Activated T-cell treated with anti-CD3 and anti-CD28 coated beads, Interleukin-2, amount 50 U/mL, for 1 hour (primary cell): Measurements from ENCODE around the gene SYP.
A peak's percentile ranks its signal among the peaks of the same experiment; 100 is the strongest.
"Not testable (repeated sequence)": the region's sequence is repeated elsewhere in the genome, so short reads cannot be mapped to it uniquely, and the experiment has no call there.

Source experiments
- DNase-seq: peaks from one replicate; pipeline ENCODE4 v3.0.0-alpha.2; 2020

Gene SYP

DNA sequence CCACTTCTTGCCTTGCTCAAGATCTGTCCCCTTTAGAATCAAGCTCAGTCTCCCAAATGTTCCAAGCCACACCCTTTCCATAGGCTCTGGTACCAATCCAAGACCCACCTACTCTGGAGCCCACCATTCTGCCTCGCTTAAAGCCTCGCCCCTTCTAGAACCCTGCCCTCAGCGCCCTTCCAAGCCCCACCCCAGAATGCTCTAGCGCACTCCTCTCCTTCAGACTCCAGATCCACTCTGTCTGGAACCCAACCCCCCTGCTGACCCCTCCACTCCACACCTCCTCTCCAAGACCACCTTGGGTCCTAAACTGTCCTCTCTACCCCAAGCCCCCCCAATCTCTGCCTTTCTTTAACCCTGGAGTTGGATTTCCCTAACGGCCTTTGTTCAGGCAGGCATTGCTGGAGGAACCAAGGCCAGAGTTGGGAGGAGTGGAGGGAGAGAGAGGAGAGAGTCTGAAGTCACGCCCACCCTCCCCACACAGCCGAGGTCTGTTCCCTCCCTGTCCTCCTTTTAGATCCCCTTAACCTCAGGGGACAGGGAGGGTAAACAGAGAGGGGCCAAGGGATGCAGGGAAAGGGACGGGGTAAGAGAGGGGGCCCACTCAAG is 11.4 kb downstream of the SYP start:
- DNase-seq: no peak

DNA sequence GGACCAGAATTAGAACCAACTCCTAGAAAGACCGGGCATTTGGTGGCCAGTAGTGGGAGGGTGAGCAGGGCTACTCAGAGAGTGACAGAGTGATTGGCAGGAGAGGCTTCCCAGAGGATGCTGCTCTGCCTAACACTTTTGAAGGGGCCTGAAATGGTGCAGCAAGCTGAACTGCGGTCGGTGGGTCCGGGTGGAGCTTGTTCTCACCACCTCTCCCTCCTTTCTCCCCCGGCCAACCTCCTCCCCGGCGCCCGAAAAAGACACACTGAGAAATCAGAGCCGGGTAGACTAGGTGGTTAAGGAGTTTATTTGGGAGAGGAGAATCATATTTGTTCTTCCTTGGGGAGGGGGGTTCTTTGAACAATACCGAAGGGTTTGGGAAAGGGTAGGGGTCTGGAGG is 12.5 kb downstream of the SYP start:
- no peak for DNase-seq

DNA sequence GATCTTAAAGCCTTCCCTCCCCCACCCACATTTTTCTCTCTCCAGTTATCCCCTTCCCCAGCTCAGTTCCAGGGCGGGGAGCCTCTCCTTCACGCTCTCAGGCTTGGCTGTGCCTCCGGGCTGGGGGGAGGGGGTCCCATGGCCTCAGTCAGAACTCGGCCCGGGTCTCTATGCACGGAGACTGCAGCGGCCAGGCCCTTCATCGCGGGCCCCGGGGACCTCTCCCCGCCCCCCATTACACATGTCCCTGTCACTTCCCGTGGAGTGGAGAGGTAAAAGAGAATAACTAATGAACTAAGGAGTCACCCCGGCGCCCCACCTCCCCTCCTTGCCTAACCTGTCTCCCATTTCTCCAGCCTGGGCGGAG is 13.0 kb downstream of the SYP start:
- DNase-seq: no peak

DNA sequence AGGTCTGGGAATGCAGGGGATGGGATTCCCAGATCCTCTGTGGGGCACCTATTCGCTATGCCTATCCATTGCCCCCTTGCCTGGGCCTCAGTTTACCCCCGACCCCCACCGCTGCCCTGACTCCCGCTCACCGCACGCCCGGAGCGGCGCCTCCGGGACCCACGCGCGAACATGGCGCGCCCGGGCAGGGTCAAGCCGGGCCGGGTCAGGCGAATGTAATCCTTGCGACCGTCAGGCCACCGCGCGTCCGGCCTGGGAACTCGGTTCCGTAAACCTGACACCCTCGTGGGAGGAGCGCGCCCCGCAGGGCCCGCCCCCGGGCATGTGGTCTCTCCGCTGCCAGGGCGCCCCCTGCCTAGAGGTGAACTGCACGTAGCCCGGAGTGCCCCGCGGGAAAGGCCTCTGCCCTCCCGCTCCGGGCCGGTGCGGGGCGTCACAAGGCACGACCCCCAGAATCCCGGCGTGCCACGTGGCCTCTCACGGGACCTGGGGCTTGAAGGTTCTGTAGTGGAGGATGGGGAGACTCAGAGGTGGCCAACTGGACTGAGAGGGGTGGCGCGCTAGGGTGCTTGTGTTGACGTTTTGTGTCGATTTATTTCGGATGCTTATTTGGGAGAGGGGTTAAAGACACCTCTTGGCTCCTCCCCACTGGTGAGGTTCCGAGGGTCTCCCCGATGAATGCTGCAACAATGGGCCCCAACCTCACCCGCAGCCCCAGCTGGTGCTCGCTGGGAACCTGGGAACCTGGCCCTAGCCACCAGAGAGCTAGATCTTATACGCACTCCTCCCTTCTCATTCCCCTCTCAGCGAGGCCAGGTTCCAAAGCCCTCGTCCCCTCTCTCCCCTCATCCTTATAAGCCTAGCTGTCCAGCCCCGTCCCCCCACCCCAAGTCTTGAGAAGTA is 13.6 kb downstream of the SYP start, which contains the start of gene PRICKLE3:
PRICKLE3 (minus strand) TSS at position 249 of the 903 bp plus-strand sequence; CDS start at position 173, 76 bp downstream.
- peak; percentile 77 for DNase-seq

DNA sequence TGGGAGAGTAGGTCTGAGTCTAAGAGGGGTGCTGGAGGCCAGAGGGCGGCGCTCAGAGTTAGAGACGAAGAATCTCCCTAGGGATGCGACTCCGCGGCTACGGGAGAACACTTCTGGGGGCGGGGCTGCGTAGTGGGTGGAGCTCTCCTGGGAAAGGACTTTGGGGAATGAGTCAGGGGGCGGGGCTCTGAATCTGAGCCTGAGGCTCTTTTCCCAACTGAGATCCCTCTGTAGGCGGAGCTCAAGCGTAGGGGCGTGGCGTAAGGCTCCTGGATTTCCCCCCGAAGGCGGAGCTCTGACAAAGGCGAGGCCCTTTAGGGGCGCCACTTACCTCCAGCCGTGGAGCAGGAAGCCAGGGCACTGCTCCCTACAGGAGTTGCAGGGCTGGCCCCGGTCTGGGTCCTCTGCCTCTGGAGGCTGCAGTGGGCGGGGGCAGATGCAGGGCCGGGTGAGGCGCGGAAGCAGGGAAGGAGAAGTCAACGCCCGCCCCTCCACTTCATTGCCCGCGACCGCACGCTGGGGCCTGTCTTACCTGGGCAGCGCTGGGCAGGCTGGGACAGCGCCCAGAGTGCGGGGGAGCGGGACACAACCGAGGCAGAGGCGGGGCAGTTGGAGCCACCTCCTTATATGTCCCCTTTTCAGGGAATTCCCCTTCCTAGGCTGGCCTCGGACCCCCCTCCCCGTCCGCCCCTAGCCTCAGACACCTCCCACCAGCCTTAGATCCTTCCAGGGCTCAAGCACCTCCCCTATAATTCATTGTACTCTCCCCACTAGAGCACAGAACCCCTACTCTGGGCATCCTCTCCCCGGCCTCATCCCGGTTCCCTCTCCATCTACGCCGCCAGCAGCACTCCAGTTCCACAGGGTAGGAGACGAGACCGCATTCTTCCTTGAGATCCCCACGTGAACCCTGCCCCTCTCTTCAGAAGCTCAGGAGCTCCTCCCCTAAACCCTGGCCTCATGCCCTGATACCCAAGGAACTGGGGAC is 15.4 kb downstream of the SYP start:
- DNase-seq: no peak

DNA sequence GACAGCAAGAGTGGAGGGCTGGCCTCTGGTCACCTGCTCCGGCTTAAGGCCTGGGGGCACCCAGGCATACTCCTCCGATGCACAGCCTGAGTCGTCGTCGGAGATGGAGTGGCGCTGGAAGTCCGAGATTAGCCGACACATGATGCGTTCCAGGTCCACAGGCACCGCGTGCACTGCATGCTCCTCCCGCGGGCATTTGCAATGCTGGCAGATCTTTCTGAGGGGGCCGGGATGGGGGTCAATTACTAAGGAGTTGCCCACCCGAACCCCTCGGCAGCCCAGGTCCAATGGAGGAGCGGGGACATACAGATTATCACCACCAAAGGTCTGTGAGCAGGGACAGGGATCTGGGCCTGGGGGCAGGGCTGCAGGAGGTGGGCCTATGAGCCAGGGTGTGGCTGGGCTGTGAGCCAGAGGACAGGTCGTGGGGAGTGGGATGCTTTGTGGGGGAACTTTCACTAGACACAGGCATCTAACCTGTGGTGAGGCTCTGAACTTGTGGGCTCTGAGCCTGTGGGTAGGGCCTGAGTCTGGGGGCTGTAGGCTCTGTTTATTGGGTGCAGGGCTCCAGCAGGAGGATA is 16.2 kb downstream of the SYP start:
- no peak for DNase-seq

DNA sequence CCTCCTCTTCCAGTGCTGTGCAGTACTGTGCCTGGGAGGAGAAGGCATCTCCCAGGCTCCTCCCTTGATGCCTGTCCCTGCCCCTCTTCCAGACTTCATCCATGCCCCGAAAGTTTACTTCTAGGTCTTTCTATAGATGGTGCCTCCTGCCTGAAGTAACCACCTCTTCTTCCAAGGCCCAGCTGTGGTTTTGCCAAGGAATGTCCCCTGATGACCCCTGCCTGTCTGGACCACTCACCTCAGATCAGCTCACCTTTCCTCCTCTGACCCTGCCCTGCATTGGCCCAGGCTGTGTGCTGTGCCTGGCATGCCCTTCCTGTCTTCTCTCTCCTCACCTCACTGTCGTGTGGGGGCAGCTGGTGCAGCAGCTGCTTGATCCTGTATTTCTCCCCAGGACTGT is 20.6 kb downstream of the SYP start:
- no peak for DNase-seq

DNA sequence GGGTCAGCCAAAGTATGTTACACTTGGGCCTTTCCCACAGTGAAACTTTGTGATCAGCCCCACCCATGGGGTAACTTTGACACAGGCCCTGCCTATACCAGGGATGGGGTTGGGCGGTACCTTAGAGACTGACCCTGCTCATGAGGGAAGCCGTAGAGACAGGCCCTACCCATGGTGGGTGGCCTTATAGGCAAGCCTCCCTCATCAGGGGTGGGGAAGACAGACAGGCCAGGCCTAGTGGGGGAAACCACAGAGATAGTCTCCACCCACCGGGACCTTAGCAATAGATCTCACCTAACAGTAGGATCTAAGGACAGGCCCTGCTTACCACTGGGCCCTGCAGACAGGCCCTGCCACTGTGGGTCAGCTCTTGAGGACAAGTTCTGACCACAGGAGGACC is 21.5 kb downstream of the SYP start:
- DNase-seq: no peak

DNA sequence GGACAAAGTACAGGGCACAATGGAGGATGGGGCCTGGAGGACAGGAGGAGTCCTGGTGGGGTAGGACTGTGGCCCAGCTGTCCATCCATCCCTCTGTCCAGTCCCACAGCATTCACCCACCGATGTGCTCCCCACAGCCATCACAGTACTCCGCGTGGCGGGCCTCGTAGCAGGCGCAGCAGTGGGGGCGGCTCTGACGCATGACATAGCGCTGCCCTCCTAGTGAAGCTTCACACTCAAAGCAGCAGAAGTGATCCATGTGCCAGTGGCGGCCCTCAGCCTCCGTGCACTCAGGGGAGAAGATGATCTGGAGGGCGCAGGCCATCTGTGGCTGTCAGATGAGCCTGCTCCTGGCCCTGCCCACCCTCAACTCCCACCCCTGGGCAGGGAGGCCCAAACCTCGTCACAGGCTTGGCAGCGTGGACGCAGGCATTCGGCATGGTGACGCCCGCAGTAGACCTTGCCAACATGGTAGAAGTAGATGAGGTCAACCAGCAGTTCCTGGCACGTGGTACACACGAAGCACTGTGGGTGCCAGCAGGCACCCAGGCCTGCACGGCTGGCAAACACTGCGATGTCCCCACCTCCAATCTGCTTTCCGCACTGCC is 22.0 kb downstream of the SYP start:
- no peak for DNase-seq

DNA sequence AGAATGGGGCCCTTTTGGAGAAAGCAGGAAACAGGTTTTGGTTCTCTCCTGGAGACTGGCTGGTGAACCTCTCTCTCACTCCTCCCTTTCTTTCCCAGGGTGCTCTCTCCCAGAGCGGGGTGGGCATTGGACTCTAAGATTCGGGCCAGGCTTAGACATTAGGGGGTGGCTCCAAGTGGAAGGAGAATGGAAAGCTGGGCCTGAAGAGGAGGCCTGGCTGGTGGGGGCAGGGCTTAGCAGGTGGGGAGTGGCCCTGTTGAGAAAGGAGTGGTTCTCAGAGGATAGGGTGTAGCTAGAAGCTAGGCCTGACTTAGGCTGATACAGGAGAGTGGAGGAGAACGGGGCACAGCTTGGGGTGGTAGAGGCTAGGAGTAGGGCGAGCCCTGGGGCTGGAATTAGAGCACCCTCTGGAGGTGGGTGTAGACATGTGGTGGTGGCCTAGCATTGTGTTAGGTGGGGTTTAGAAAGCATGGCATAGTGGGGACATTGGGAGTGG is 22.6 kb downstream of the SYP start:
- DNase-seq: no peak

DNA sequence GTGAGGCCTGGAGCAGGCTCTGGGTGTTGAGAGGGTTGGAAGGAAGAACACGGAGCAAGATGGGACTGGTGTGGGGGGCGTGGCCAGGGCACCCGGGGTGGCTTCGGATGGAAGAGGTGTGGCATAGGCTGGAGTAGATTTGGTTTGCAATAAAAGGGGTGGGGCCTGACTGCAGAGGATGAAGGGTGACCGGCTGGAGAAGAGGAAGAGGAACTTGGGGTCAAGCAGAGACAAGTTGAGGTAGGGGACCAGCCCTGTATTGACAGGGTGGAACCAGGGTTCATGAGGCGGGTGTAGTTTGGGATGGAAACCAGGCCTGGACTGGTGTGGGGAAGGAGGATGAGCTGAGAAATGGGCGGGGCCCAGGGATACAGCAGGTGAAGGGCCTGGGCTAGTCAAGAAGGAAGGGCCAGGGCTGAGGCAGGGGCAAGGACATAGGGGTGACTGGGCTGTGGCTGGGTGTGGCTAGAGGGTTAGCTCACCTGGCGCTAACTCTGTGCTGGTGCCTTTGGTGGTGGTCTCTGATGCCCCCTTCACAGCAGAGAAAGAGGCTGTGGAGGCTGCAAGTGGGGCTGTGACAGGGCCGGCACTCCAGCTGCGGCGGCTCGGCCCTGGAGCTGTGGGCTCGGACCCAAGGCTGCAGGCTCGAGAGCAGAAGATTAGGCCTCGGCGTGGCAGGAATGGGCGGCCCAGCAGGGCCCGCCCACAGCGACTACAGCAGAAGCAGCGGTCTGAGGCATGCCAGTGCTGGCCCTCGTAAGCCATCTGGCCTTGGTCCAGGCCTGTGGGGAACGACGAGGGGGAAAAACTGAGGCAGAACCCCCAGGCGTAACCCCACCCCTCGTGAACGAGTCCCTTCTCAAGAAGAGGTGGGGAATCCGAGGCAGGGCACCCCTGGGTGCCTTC is 23.3 kb downstream of the SYP start:
- no peak for DNase-seq

DNA sequence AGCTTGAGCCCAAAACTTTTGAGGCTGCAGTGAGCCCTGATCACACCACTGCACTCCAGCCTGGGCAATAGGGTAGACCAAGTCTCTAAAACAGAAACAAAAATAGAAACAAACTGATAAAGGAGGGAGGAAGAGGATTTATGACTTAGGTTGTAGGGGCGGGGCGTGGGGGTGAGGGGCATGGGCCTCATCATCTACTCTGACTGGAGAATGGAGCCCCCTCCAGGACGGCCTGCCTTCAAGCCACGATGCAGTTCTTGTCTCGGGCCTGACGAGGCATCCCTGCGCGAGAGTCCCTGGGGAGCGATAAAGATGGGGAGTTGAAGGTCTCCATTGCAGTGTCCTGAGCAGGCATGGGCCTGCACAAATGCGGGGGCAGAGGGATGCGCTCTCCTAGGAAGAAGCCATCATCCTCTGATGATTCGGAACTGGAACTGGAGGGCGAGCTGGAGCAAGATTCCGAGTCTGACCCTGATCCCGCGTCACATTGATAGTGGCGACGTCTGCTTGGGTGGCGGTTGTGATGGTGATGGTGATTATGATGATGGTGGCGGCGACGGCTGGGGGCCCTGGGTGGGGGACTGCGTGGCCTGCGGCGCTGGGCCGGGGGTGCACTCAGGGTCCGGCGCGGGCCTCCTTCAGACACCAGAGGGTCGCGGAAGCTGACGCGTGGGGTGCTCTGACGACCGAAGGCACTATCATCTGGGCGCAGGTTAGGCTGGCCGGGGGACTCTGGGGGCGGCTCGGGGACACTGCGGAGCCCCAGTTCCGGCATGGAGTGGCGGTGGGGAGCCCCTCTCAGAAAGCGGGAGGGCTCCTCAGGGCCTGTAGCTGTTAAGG is 24.3 kb downstream of the SYP start:
- DNase-seq: no peak

DNA sequence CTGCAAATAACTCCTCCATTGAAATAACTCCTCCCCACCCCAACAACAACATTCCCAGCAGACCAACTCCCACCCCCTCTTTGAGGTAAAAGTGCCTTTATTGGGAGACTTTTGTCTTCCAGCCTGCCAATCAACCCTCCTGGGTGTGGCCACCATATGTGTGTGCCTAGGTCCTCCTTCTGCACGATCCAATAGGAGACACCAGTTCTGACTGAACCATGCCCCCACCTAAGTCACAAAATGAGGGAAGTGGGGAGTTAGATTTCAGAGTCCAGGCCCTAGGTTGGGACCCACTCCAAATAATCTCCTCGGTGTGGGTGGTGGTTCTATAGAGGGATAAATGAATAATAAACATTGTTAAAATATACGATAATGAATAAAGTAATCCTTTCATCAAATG is 25.3 kb downstream of the SYP start:
- DNase-seq: no peak

DNA sequence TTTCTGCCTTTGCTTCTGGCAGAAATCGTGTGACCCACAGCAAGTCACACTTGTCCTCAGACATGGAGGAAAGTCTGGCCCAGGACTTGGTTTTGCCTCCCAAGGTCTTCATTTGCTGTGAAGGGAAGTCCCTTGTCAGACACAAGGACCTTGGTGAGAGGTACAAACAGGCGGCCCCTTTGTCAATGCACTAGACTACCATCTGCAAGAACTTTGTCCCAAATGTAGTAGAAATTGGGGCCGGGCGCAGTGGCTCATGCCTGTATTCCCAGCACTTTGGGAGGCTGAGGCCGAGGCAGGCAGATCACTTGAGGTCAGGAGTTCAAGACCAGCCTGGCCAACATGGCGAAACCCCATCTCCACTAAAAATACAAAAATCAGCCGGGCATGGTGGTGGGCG is 26.4 kb downstream of the SYP start:
- DNase-seq: not testable (repeated sequence)

DNA sequence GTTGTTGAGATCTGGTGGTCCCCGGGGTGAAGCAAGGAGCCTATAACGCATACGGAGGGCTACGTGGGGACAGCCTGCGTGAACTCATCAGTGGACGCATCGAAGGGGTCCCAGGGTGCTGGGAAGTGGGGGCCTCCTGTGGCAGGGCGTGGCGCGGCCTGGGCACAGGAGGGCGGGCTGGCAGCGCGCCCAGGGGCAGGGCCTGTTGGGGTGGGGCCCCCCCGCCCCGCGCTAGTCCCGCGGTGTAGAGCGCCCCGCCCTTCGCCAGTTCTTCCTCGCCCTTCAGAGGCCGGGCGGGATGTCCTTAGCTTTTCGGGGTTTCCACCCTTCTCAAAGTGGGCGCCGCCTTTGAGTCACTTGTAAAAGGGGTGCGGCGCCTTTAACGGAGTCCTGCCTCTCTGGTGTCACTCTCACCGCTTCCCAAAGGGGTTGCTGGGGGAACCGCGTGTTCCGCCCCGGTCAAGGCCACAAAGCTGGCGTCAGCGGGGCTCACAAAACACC is 27.7 kb downstream of the SYP start:
- peak; percentile 76 for DNase-seq

DNA sequence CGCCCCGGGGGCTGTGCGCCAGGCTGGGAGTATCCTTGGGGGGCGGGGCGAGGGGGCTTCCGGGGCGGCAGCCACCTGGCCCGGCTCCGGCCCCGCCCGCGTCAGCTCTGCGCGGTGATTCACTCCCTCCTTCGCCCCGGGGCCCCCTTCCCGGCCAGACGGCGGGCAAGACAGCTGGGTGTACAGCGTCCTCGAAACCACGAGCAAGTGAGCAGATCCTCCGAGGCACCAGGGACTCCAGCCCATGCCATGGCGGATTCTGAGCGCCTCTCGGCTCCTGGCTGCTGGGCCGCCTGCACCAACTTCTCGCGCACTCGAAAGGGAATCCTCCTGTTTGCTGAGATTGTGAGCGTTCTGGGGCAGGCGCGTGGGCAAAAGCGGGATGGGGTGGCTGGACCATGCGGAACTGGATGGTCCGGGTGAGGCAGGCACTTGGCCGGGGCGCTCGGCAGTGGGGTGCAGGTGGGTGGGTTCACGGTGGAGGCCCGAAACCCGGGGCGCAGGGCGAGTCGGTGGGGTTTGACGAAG is 28.2 kb downstream of the SYP start, which contains the start of gene PLP2:
PLP2 (plus strand) TSS at position 147 of the 528 bp plus-strand sequence; CDS start at position 250, 103 bp downstream.
- DNase-seq: peak; percentile 79

DNA sequence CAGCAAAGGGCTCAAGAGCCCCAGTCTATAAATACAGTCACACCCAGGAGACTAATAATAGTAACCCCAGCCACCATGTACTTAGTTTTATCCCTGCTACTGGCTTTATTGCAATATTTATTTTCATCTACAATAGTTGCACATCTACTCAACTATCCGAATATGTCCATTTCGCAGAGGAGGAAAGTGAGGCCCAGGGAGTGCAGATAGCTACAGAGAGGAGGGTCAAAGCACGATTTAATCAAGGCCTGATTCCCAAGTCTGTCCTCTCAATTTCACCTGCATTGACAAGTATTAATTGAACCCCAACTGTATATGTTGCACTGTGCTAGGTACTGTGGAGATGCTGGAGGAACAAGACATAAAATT is 32.3 kb downstream of the SYP start:
- no peak for DNase-seq

DNA sequence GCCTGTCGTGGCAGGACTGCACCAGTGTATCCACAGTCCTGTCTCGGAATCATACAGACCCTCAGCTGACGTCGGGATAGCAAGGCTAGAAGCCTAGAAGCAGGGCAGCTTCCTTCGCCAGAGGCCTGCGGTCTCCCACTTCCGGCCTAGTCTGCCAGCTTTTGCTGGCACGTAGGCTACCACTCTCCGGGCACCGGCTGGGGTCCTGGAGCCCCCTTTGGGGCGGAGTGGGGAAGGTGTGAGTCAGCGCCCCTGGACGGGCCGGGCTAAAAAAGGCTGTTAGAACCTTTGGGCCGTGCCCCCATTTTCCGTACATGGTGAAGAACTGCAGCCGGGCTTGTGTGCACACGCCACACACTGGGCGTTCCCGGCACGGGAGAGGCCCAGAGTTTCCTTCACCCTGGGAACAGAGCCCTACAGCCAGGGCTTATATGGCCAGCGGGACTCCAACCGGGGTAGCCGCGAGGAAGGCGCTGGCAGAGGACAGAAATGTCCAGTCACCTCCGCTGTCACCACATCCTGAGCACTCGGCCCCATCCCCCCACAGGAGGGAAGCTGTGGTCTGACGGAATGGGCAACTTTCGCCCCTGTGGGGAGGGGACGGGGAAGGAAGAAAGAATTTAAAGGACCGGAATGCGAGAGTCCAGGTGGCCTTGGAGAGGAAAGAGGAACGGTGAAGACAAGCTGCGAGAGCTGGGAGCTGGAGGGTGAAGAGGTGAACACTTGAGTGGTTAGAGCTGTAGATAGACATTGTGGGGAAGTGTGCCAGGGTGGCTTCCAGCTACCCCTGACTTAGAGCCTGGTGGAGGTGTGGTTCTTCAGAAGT is 32.9 kb downstream of the SYP start:
- DNase-seq: peak; percentile 76
